ENCODE results near the gene HYI.

HYI gene

GRCh38 chr1:43445606-43446387 lies 7.9 kb downstream of the HYI start:
- H3K27ac ChIP-seq, result no peak overlapping the region
- no peak for TF ChIP-seq CTCF (conservative IDR thresholded peaks at IDR 0.05)

DNA sequence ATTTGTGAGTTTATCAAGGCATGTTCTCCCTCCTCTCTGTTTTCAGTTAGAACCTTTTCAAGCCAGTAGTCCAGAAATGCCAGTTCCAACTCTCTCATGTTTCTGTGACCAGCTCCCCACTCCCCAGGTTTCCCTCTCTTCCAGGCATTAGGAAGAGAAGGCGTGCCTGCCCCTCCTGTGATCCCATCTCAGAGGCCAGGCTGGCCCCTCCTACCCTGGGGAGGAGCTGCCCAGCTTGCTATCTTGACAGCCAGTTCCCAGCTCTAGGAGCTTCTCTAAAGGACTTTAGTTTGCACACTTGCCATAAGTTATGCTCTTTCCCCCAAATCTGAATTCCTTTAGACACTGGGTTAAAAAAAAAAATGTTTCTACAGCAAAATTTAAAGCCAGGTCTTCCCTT lies 8.9 kb downstream of the HYI start:
- no peak for TF ChIP-seq CTCF (conservative IDR thresholded peaks at IDR 0.05)
- TF ChIP-seq ZFX (IDR thresholded peaks at IDR 0.05), result no peak
- no peak overlapping the region for H3K27ac ChIP-seq

GRCh38 chr1:43444151-43444828 lies 9.4 kb downstream of the HYI start:
- no peak overlapping the region for H3K27ac ChIP-seq
- TF ChIP-seq CTCF (conservative IDR thresholded peaks at IDR 0.05) (no peak), ZFX (IDR thresholded peaks at IDR 0.05) (no peak)

GRCh38 chr1:43443197-43443946 lies 10.4 kb downstream of the HYI start:
- no peak overlapping the region for H3K27ac ChIP-seq
- TF ChIP-seq CTCF (conservative IDR thresholded peaks at IDR 0.05) (no peak), ZFX (IDR thresholded peaks at IDR 0.05) (no peak)

DNA sequence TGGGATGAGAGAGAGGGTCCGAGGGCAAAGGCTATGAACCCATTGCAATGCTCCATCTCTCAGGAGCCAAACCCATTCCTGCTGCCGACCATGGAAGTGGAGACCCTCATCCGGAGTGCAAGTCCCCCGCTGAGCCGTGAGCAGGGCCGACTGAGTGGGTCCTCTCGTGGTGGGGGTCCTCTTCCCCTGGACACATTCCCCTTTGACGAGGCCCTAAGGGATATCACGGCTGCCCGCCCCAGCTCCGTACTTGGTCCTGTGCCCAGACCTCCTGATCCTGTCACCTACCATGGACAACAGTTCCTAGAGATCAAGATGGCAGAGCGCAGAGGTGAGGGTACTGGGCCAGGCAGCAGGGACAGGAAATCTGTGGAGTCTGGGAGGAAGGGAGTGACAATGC lies 11.0 kb downstream of the HYI start:
- H3K27ac ChIP-seq, result no peak overlapping the region
- TF ChIP-seq ZFX (IDR thresholded peaks at IDR 0.05), result no peak
- TF ChIP-seq CTCF (conservative IDR thresholded peaks at IDR 0.05), result no peak

- no peak for TF ChIP-seq CTCF (conservative IDR thresholded peaks at IDR 0.05)
- no peak for TF ChIP-seq ZFX (IDR thresholded peaks at IDR 0.05)
These were observed 11.7 kb downstream of the HYI start for GRCh38 chr1:43441894-43442637.

More at GRCh38 chr1:43441894-43442637, 11.7 kb downstream of the HYI start:
- H3K27ac ChIP-seq, result no peak overlapping the region
